NOMO-1 treated with DMSO at 0.1 percent for 48 hours (cell line): ENCODE data around the gene UBQLN1.
A peak's percentile ranks its signal among the peaks of the same experiment; 100 is the strongest.
"Not testable (repeated sequence)": the region's sequence is repeated elsewhere in the genome, so short reads cannot be mapped to it uniquely, and the experiment has no call there.

ENCODE experiments used
- DNase-seq: peaks from one replicate; lab custom pipeline; 2025; ENCODE audit not compliant: unreplicated experiment; lab: John Stamatoyannopoulos, UW

The UBQLN1 gene

DNA sequence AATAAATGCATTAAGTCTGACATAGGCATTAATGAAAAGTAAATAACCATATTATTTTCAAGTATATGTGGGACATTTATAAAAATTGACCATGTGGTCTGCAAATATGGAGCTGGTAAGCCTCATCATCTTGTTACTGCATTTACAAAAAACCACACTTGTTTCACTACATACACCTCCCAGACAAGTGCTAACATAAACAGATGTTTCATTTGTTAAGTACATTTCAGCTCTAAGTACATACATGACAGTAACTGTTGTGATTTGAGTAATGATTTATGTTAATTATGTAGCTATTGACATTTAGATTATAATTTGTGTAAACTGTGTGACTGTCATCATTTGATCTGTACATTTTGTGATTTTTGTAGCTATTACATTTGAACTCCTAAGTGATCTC is 70.9 kb downstream of the UBQLN1 start:
- no peak for DNase-seq

GRCh38 chr9:83633676-83634075 is 74.1 kb downstream of the UBQLN1 start:
- DNase-seq = no peak

- no peak for DNase-seq
These were observed 74.5 kb downstream of the UBQLN1 start for GRCh38 chr9:83633255-83633654.

GRCh38 chr9:83630938-83631457 is 76.8 kb downstream of the UBQLN1 start:
- no peak for DNase-seq

GRCh38 chr9:83629433-83630104 is 78.2 kb downstream of the UBQLN1 start:
- DNase-seq = no peak

- DNase-seq = no peak
These were observed 79.2 kb downstream of the UBQLN1 start for GRCh38 chr9:83628540-83628939.

DNA sequence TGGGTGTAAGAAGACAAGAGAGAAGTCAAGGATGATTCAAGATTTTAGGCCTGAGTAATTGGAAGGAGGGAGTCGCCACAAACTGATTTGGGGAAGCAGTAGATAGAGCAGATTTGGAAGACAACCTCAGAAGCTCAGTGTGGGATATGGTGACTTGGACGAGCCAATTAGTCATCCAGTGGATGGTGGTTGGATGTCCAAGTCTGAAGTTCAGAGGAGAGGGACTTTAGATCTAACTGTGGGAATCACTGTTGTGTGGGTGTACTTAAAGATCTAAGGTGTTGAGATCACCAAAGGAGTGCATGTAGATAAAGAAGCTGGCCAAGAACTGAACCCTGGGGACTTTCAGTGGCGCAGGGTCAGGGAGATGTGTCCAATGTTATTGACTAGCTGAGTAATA is 82.6 kb downstream of the UBQLN1 start:
- DNase-seq = no peak

GRCh38 chr9:83623679-83624076 is 84.1 kb downstream of the UBQLN1 start:
- DNase-seq = no peak

GRCh38 chr9:83622939-83623678 is 84.6 kb downstream of the UBQLN1 start, which contains the start of gene IDNK:
TSS of gene IDNK (plus strand) at chr9:83623143. CDS start at chr9:83623172, 29 bp downstream.
- DNase-seq = peak; percentile 34

GRCh38 chr9:83622433-83622938 is 85.3 kb downstream of the UBQLN1 start:
- peak; percentile 34 for DNase-seq

- peak; percentile 10 for DNase-seq
These were observed 86.7 kb downstream of the UBQLN1 start for GRCh38 chr9:83620841-83621636.

GRCh38 chr9:83617299-83617698 is 90.5 kb downstream of the UBQLN1 start:
- no peak for DNase-seq

- DNase-seq = not testable (repeated sequence)
These were observed 94.5 kb downstream of the UBQLN1 start for GRCh38 chr9:83613298-83613697.
